SK-N-SH treated with all-trans-retinoic acid at 6 μM for 48 hours (cell line): ENCODE measurements around the gene GMNN.
A peak's percentile ranks its signal among the peaks of the same experiment; 100 is the strongest.
"Not testable (repeated sequence)": the region's sequence is repeated elsewhere in the genome, so short reads cannot be mapped to it uniquely, and the experiment has no call there.

Source experiments
- ATAC-seq: fragments of 200-7000 bp; cut with Tn5 transposase; 3 replicates; pipeline ENCODE4 v1.9.1; 2020; ENCODE audit warnings: mild to moderate bottlenecking, moderate library complexity
- BACH2 ChIP-seq: fragments of 250-450 bp; sonication (Bioruptor Pico); IDR thresholded peaks from 2 replicates; pipeline ENCODE4 v1.9.0; 2021; ENCODE audit warnings: mild to moderate bottlenecking, borderline replicate concordance
- CREB5 ChIP-seq: fragments of 250-450 bp; sonication (Bioruptor Pico); IDR thresholded peaks from 2 replicates; pipeline ENCODE4 v1.5.1; 2020; ENCODE audit warnings: low read depth, mild to moderate bottlenecking, moderate library complexity
- CSDC2 ChIP-seq: fragments of 250-450 bp; sonication (Bioruptor Pico); IDR thresholded peaks from 2 replicates; pipeline ENCODE4 v1.5.0; 2020; ENCODE audit warnings: mild to moderate bottlenecking, moderate library complexity
- GLIS3 ChIP-seq: fragments of 250-450 bp; sonication (Bioruptor Pico); IDR thresholded peaks from 2 replicates; pipeline ENCODE4 v1.5.0; 2020; ENCODE audit warnings: mild to moderate bottlenecking, moderate library complexity
- OSR1 ChIP-seq: fragments of 250-450 bp; sonication (Bioruptor Pico); IDR thresholded peaks from 2 replicates; pipeline ENCODE4 v1.8.0; 2022; ENCODE audit warnings: moderate library complexity, mild to moderate bottlenecking, inconsistent platforms
- POU6F1 ChIP-seq: fragments of 250-450 bp; sonication (Bioruptor Pico); IDR thresholded peaks from 2 replicates; pipeline ENCODE4 v1.8.0; 2021; ENCODE audit warnings: low read depth, mild to moderate bottlenecking, moderate library complexity, borderline replicate concordance
- PPARA ChIP-seq: fragments of 250-450 bp; sonication (Bioruptor Pico); IDR thresholded peaks from 2 replicates; pipeline ENCODE4 v1.5.0; 2020; ENCODE audit warnings: mild to moderate bottlenecking, borderline replicate concordance
- RARB ChIP-seq: fragments of 250-450 bp; sonication (Bioruptor Pico); IDR thresholded peaks from 2 replicates; pipeline ENCODE4 v1.8.0; 2021; ENCODE audit warnings: mild to moderate bottlenecking, moderate library complexity
- SNAI2 ChIP-seq: fragments of 250-450 bp; sonication (Bioruptor Pico); IDR thresholded peaks from 2 replicates; pipeline ENCODE4 v1.5.0; 2020; ENCODE audit warnings: mild to moderate bottlenecking, moderate library complexity
- TOX ChIP-seq: fragments of 250-450 bp; sonication (Bioruptor Pico); IDR thresholded peaks from 2 replicates; pipeline ENCODE4 v1.8.0; 2021; ENCODE audit warnings: mild to moderate bottlenecking, moderate library complexity, borderline replicate concordance
- TSHZ2 ChIP-seq: fragments of 250-450 bp; sonication (Bioruptor Pico); IDR thresholded peaks from 2 replicates; pipeline ENCODE4 v1.5.0; 2020; ENCODE audit warnings: mild to moderate bottlenecking, moderate library complexity
- ZFP3 ChIP-seq: fragments of 250-450 bp; sonication (Bioruptor Pico); IDR thresholded peaks from 2 replicates; pipeline ENCODE4 v1.5.0; 2020; ENCODE audit warnings: mild to moderate bottlenecking, moderate library complexity
- ZFP30 ChIP-seq: fragments of 450-650 bp; formaldehyde crosslinking; IDR thresholded peaks from 2 replicates; pipeline ENCODE4 v1.5.0; 2022; ENCODE audit warnings: mild to moderate bottlenecking, moderate library complexity
- ZNF565 ChIP-seq: fragments of 450-650 bp; formaldehyde crosslinking; conservative IDR thresholded peaks from 2 replicates; pipeline ENCODE4 v1.5.0; 2020; ENCODE audit warnings: low read depth, mild to moderate bottlenecking, moderate library complexity
- ZNF70 ChIP-seq: fragments of 450-650 bp; formaldehyde crosslinking; IDR thresholded peaks from 2 replicates; pipeline ENCODE4 v1.5.0; 2020; ENCODE audit warnings: mild to moderate bottlenecking, moderate library complexity
- ZNF8 ChIP-seq: fragments of 450-650 bp; formaldehyde crosslinking; IDR thresholded peaks from 2 replicates; pipeline ENCODE4 v1.5.0; 2020; ENCODE audit warnings: mild to moderate bottlenecking, moderate library complexity
- TF ChIP-seq, protein P1 (sequence below): fragments of 250-450 bp; sonication (Bioruptor Pico); IDR thresholded peaks from 2 replicates; pipeline ENCODE4 v1.5.1; 2021; ENCODE audit warnings: mild to moderate bottlenecking, moderate library complexity
- TF ChIP-seq, protein P2 (sequence below): fragments of 250-450 bp; sonication (Bioruptor Pico); IDR thresholded peaks from 2 replicates; pipeline ENCODE4 v1.8.0; 2020; ENCODE audit warnings: mild to moderate bottlenecking, moderate library complexity, borderline replicate concordance

GMNN gene

GRCh38 chr6:24774696-24775519 lies at the start of gene GMNN:
TSS of gene GMNN (plus strand) at chr6:24774937. CDS start at chr6:24777247, 2,310 bp downstream.
- TF ChIP-seq ZFP3 (CRISPR knock-in tag) (no peak), SNAI2 (CRISPR knock-in tag) (no peak), ZNF70 (CRISPR knock-in tag) (no peak), RARB (CRISPR knock-in tag) (no peak), GLIS3 (CRISPR knock-in tag) (no peak), CREB5 (CRISPR knock-in tag) (no peak), ZNF8 (CRISPR knock-in tag) (no peak), ZNF565 (CRISPR knock-in tag) (no peak), TSHZ2 (no peak), POU6F1 (CRISPR knock-in tag) (no peak), BACH2 (CRISPR knock-in tag) (no peak), OSR1 (CRISPR knock-in tag) (no peak), ZFP30 (no peak), PPARA (no peak), TOX (no peak)
- TF ChIP-seq, protein P1, sequence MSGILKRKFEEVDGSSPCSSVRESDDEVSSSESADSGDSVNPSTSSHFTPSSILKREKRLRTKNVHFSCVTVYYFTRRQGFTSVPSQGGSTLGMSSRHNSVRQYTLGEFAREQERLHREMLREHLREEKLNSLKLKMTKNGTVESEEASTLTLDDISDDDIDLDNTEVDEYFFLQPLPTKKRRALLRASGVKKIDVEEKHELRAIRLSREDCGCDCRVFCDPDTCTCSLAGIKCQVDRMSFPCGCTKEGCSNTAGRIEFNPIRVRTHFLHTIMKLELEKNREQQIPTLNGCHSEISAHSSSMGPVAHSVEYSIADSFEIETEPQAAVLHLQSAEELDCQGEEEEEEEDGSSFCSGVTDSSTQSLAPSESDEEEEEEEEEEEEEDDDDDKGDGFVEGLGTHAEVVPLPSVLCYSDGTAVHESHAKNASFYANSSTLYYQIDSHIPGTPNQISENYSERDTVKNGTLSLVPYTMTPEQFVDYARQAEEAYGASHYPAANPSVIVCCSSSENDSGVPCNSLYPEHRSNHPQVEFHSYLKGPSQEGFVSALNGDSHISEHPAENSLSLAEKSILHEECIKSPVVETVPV (CRISPR knock-in tag) = no peak
- TF ChIP-seq, protein P2, sequence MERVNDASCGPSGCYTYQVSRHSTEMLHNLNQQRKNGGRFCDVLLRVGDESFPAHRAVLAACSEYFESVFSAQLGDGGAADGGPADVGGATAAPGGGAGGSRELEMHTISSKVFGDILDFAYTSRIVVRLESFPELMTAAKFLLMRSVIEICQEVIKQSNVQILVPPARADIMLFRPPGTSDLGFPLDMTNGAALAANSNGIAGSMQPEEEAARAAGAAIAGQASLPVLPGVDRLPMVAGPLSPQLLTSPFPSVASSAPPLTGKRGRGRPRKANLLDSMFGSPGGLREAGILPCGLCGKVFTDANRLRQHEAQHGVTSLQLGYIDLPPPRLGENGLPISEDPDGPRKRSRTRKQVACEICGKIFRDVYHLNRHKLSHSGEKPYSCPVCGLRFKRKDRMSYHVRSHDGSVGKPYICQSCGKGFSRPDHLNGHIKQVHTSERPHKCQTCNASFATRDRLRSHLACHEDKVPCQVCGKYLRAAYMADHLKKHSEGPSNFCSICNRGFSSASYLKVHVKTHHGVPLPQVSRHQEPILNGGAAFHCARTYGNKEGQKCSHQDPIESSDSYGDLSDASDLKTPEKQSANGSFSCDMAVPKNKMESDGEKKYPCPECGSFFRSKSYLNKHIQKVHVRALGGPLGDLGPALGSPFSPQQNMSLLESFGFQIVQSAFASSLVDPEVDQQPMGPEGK = no peak
- TF ChIP-seq, all 23 proteins: peak for 0
- peak; percentile 98 for ATAC-seq

GRCh38 chr6:24730653-24731052 lies 44.1 kb upstream of the GMNN start:
- ATAC-seq = not testable (repeated sequence)

GRCh38 chr6:24731456-24732134 lies 43.1 kb upstream of the GMNN start:
- not testable (repeated sequence) for ATAC-seq

DNA sequence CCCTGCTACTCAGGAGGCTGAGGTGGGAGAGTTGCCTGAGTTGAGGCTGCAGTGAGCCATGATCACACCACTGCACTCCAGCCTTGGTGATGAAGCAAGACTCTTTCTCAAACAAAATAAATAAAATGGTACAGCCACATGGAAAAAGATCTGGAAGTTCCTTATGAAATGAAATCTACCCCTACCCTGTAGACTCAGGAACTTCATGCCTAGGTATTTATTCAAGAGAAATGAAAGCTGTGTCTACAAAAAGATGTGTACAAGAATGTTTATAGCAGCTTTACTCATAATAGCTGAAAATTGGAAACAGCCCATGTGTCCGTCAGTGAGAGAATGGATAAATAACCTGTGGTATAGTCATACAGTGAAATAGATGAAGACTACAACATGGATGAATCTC lies 40.6 kb upstream of the GMNN start:
- no peak for ATAC-seq
- TF ChIP-seq, protein P1 (CRISPR knock-in tag) = no peak
- TF ChIP-seq CREB5 (CRISPR knock-in tag) (no peak), CSDC2 (no peak), PPARA (no peak)
- TF ChIP-seq, protein P2 = no peak
